Small intestine (tissue), 7 donors: Measurements from ENCODE around the gene GID8. TPM values are rescaled to one million over a fixed set of nuclear protein-coding genes. Genes with fewer than 3 reads are reported as not detected.

Experiments
- DNase-seq, 2 donors: peaks; one replicate each; pipeline versions ENCODE4 v3.0.0 to v3.0.0-alpha.2; 2013
- FAIRE-seq: peaks from 2 replicates; lab custom pipeline; 2012; peaks lifted over from hg19 to GRCh38; lab: Jason Lieb, UNC
- H3K27ac ChIP-seq, 3 donors: one replicate each; pipeline ENCODE4 v1.5.1; 2013; ENCODE audit warnings: low read length in 2 of 3, mild to moderate bottlenecking in 2 of 3, control low read depth in 1 of 3, inconsistent platforms in 1 of 3, low read depth in 1 of 3, moderate library complexity in 1 of 3
- H3K27me3 ChIP-seq, 3 donors: one replicate each; pipeline ENCODE4 v1.6.1; 2013; ENCODE audit warnings: low read length in 3 of 3, inconsistent platforms in 1 of 3; ENCODE audit not compliant: control insufficient read depth in 3 of 3, insufficient read depth in 3 of 3
- H3K36me3 ChIP-seq, 3 donors: one replicate each; pipeline ENCODE4 v1.6.1; 2013; ENCODE audit warnings: low read length in 3 of 3, inconsistent platforms in 1 of 3, low read depth in 1 of 3, mild to moderate bottlenecking in 1 of 3, moderate library complexity in 1 of 3; ENCODE audit not compliant: control insufficient read depth in 3 of 3, insufficient read depth in 2 of 3
- H3K4me1 ChIP-seq, 3 donors: one replicate each; pipeline ENCODE4 v1.6.1; 2013; ENCODE audit warnings: low read length in 2 of 3, inconsistent platforms in 1 of 3, low read depth in 1 of 3, mild to moderate bottlenecking in 1 of 3, moderate library complexity in 1 of 3; ENCODE audit not compliant: control insufficient read depth in 3 of 3, insufficient read depth in 2 of 3
- H3K4me3 ChIP-seq, 3 donors: one replicate each; pipeline ENCODE4 v1.5.1; 2013; ENCODE audit warnings: low read length in 3 of 3, control low read depth in 1 of 3, inconsistent platforms in 1 of 3, low read depth in 1 of 3, mild to moderate bottlenecking in 1 of 3, moderate library complexity in 1 of 3
- H3K9me3 ChIP-seq, 2 donors: one replicate each; pipeline ENCODE4 v1.6.1; 2013; ENCODE audit warnings: low read depth in 1 of 2, low read length in 1 of 2; ENCODE audit not compliant: control insufficient read depth in 2 of 2, insufficient read depth in 1 of 2
- WGBS, 3 donors: extraction: QIAGEN DNeasy Blood & Tissue Kit; methylation state at CpG; one replicate each; pipeline ENCODE4 v1.1.7; 2013; 5-methylcytosine and 5-hydroxymethylcytosine counted together
- polyA plus RNA-seq, 4 donors: library from polyadenylated mRNA; stranded (reverse) in 3 of 4; unstranded in 1 of 4; fragments of 200-250 nt in 3 of 4; fragments of 120-200 nt in 1 of 4; gene quantifications; one replicate each; pipeline versions ENCODE4 v1.2.1 to v1.2.3, GENCODE V29; 2013
- donor health status: healthy with polysubstance abuse.
- donor health status: control.
- donor health status: control.
- donor health status: Bipolar disorder and iron deficiency.
- donor health status: healthy.

The GID8 gene
- polyA plus RNA-seq, 4 donors, result 14.3 to 31.0 (median 17.1) TPM

DNA sequence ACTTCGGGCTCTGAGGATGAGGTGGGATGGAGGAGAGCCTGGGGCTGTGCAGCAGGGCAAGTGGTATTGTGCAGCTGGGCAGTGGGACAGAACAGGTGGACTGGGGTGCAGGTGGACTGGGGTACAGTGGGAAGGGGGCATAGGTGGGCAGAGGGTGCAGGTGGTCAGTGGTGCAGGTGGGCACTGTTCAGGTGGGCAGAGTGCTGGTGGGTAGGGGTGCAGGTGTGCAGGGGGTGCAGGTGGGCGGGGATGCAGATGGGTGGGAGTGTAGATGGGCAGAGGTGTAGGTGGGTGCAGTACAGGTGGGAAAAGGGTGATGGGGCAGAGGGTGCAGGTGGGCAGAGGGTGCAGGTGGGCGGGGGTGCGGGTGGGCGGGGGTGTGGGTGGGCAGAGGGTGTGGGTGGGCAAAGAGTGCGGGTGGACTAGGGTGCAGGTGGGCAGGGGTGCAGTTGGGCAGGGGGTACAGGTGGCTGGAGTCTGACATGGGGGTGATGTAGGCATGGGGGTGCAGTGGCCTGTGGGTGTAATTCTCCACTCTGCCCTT is 48.4 kb downstream of the GID8 start:
- FAIRE-seq (no peak), DNase-seq (no peak)
- H3K27ac ChIP-seq, result no peak overlapping the region
- no peaks in the 10 kb centered on the region for H3K9me3 ChIP-seq
- no peak overlapping the region for H3K4me3 ChIP-seq
- H3K36me3 ChIP-seq, result no peaks in the 10 kb centered on the region
- WGBS, 3 donors, result 68 to 80% (median 78%) methylated on average over 6 of the region's 6 CpGs
- H3K4me1 ChIP-seq, result no peaks in the 10 kb centered on the region
- peaks cover 3 to 24% (median 15%) of the 10 kb centered on the region in 3 donors for H3K27me3 ChIP-seq

DNA sequence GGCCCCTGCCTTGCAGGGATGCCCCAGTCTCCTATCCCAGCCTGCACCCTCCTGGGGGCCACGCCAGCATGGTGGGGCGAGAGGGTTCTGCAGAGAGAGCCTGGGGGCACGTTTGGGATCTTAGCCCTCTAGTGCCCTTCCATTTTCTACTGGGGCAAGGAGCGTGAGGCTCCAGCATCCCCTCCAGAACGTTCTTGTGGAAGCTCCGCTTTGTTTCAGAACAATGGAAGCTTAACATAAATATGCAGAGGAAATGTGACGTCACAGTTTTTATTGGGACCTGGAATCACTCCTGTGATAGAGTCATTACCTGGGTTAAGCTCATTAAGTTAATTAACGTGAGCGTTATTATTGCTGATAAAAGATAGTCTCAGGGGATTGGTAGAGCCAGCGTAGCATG is 49.2 kb downstream of the GID8 start:
- 30 to 57% (median 41%) methylated on average over 10 of the region's 10 CpGs for WGBS, 3 donors
- H3K4me3 ChIP-seq, result no peak overlapping the region
- FAIRE-seq (no peak), DNase-seq (no peak)
- H3K36me3 ChIP-seq, result no peaks in the 10 kb centered on the region
- no peaks in the 10 kb centered on the region for H3K4me1 ChIP-seq
- H3K27ac ChIP-seq, result no peak overlapping the region
- no peaks in the 10 kb centered on the region for H3K9me3 ChIP-seq
- peaks cover 2 to 20% (median 8%) of the 10 kb centered on the region in 3 donors for H3K27me3 ChIP-seq

DNA sequence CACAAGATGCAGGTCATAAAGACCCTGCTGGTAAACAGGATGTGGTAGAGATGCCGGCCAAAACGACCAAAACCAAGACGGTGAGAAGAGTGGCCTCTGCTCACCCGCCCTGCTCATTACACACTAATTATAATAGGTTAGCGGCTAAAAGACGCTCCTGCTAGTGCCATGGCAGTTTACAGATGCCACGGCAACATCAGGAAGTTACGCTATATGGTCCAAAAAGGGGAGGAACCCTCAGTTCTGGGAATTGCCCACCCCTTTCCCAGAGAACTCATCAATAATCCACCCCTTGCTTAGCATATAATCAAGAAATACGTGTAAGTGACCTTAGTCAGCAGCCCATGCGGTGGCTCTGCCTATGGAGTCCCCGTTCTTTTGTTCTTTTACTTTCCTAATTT is 51.3 kb downstream of the GID8 start:
- Histone ChIP-seq H3K27me3 (peaks cover 0 to 15% (median 8%) of the 10 kb centered on the region in 3 donors), H3K27ac (no peak overlapping the region), H3K36me3 (no peaks in the 10 kb centered on the region), H3K4me3 (no peak overlapping the region), H3K9me3 (no peaks in the 10 kb centered on the region), H3K4me1 (no peaks in the 10 kb centered on the region)
- FAIRE-seq (no peak), DNase-seq (no peak)
- WGBS, 3 donors, result 38 to 50% (median 44%) methylated on average over 11 of the region's 11 CpGs

DNA sequence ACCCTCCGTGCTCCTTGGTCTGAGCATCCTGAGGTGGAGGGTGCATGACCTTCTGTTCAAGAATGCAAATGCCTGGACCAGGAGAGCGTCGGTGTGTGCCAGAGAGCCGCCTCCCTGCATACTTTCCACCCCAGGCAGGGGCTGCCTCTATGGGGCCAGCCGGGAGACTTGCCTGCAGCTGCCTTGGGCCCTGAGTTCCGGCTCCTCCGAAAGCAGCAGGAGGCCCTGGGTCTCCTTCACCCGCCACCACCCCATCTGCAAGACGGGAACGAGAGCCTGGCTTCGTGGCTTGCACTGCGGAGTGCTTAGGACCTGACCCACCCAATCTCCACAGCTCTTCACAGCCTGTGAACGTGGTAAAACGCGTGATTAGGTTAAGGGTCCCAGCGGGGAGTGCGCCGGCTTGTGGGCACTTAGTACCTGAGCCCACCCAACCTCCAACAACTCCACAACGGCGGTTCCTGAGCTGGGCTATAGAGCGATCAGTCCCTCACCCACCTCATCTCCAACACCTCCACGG is 52.4 kb downstream of the GID8 start:
- H3K36me3 ChIP-seq, result no peaks in the 10 kb centered on the region
- H3K9me3 ChIP-seq, result no peaks in the 10 kb centered on the region
- DNase-seq (no peak), FAIRE-seq (no peak)
- H3K27ac ChIP-seq, result no peak overlapping the region
- H3K27me3 ChIP-seq, result peaks cover 0 to 19% (median 10%) of the 10 kb centered on the region in 3 donors
- H3K4me1 ChIP-seq, result no peaks in the 10 kb centered on the region
- H3K4me3 ChIP-seq, result no peak overlapping the region
- 72 to 77% (median 75%) methylated on average over 22 of the region's 22 CpGs for WGBS, 3 donors

DNA sequence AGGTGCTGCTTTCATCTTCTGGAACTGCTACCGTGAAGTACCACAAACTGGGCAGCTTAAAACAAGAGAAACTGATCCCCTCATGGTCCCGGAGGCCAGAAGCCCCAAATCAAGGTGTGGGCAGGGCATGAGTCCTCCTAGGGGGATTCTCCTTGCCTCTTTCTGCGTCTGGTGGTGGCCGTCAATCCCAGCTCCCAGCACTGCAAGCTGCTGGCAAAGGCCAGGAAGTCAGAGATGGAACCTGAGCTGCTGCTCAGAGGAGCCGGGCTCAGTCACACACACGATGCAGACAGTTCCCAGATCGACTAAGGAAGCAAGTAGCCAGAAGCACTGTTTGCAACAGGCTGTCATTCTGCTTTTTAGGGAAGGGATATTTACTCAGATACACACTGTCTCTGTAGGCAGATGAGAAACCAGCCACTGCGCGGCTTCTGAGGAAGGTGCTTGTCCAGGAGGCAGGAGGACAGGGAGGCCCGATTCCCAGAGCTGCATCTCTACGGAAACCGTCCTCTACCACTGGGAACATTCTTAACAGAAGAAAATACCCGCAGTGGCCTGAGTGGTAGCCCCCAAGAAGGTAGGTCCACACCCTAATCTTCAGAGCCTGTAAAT is 53.4 kb downstream of the GID8 start:
- H3K4me1 ChIP-seq, result no peaks in the 10 kb centered on the region
- no peak for FAIRE-seq
- H3K4me3 ChIP-seq, result no peak overlapping the region
- WGBS, 3 donors, result 66 to 69% (median 67%) methylated on average over 13 of the region's 13 CpGs
- H3K27me3 ChIP-seq, result peaks cover 0 to 25% (median 15%) of the 10 kb centered on the region in 3 donors
- DNase-seq, result no peak
- no peaks in the 10 kb centered on the region for H3K9me3 ChIP-seq
- no peaks in the 10 kb centered on the region for H3K36me3 ChIP-seq
- no peak overlapping the region for H3K27ac ChIP-seq

DNA sequence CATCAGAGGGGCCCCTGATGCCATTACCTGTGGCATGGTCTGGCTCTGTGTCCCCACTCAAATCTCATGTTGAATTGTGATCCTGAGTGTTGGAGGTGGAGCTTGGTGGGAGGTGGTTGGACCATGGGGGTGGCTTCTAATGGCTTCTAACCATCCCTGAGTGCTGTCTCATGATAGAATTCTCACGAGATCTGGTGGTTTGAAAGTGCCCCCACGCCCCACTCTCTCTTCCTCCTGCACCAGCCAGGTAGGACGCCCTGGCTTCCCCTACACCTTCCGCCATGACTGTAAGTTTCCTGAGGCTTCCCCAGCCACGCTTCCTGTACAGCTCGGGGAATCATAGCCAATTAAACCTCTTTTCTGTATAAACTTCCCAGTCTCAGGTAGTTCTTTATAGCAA is 53.9 kb downstream of the GID8 start:
- Histone ChIP-seq H3K9me3 (no peaks in the 10 kb centered on the region), H3K27me3 (peaks cover 0 to 25% (median 12%) of the 10 kb centered on the region in 3 donors), H3K4me3 (no peak overlapping the region), H3K36me3 (no peaks in the 10 kb centered on the region), H3K27ac (no peak overlapping the region), H3K4me1 (no peaks in the 10 kb centered on the region)
- DNase-seq (no peak), FAIRE-seq (no peak)
- 63 to 80% (median 72%) methylated on average over 6 of the region's 6 CpGs for WGBS, 3 donors

DNA sequence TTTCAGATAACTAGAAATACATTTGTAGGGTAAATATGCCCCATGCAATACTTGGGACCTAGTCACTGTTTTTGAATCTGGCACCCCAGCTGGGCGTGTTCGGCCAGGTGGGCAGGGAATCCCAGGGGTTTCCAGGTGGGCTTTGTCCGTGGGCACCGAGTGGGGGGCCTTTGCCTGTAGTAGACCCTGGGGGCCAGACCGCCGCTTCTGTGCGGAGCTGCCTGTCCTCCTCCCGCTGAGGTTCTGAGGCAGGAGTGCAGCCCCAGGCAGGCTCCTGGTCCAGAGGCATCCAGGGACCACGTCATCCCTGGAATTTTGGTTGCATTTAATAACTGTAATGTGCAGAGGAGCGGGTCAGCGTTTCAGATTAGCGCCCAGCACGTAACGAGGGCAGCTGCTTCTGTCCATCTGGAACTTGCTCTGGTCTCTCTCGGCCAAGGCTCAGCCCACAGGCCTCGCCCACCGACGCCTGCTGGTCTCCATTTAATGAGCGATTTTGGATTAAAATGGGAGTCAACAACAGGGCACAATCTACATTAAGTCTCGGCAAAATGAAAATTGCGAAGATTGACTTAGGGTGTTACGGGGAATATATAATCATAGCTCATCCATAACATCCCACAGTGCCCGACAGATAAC is 56.0 kb downstream of the GID8 start:
- no peaks in the 10 kb centered on the region for H3K4me1 ChIP-seq
- no peaks in the 10 kb centered on the region for H3K36me3 ChIP-seq
- no peak overlapping the region for H3K27ac ChIP-seq
- no peak overlapping the region for H3K4me3 ChIP-seq
- H3K9me3 ChIP-seq, result no peaks in the 10 kb centered on the region
- FAIRE-seq (no peak), DNase-seq (no peak)
- H3K27me3 ChIP-seq, result peaks cover 0 to 38% (median 21%) of the 10 kb centered on the region in 3 donors
- WGBS, 3 donors, result 80 to 91% (median 87%) methylated on average over 23 of the region's 23 CpGs

DNA sequence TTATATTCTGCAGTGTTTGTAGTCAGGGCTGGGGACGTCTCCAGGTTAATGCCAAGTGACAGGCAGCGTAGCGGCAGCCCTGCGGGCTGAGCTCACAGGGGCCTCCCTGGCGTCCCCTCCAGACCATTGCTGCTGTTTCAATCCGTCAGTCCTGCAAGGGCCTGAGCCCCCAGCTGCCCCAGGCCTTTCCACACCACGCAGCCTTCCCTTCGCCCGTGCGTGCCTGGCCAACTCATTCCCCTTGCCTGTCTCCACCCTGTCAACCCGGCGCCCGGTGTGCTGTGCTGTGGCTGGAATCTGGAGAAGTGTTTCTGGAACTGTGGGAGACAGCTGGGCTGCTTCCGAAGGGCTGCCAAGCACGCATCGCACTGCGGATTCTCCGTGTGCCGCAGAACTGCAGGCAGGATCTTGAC is 56.9 kb downstream of the GID8 start:
- DNase-seq (no peak), FAIRE-seq (no peak)
- peaks cover 0 to 46% (median 29%) of the 10 kb centered on the region in 3 donors for H3K27me3 ChIP-seq
- no peaks in the 10 kb centered on the region for H3K4me1 ChIP-seq
- H3K4me3 ChIP-seq, result no peak overlapping the region
- H3K36me3 ChIP-seq, result no peaks in the 10 kb centered on the region
- peaks cover 0 to 3% of the 10 kb centered on the region in 2 donors for H3K9me3 ChIP-seq
- 70 to 80% (median 77%) methylated on average over 19 of the region's 19 CpGs for WGBS, 3 donors
- H3K27ac ChIP-seq, result no peak overlapping the region
